ENCODE results near the gene PAPPA. TPM values are rescaled to one million over a fixed set of nuclear protein-coding genes. Genes with fewer than 3 reads are reported as not detected.

Gene PAPPA
- polyA plus RNA-seq, 1 of the 3 experiments (the other 2 are of a cell fraction) = 44.5 TPM

DNA sequence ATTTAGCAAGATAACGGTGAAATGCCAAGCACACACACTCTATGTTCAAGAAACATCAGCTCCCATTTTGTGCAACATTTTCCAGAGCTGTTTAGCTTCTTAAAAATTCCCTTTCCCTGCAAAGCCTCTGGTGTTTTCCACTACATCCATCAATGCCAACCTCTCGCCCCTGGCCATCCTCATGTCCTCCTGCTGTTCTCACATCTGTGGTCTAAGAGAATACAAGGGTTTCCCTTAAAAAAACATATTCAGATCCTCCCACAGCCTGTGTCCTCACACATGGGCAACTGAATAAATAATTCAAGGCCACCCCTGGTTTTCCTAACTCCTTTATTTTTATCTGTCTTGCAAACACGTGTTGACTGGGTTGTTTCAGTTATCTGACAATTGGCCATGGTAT lies 70.3 kb downstream of the PAPPA start:
- TF ChIP-seq MEF2A (IDR thresholded peaks at IDR 0.05; ENCODE audit: borderline replicate concordance, low read depth) (no peak), TAF1 (IDR thresholded peaks at IDR 0.05; ENCODE audit: borderline replicate concordance, low read depth, low read length) (no peak), EZH2phosphoT487 (IDR thresholded peaks at IDR 0.05; ENCODE audit: borderline replicate concordance, low read depth) (no peak), NFIC (IDR thresholded peaks at IDR 0.05; ENCODE audit: borderline replicate concordance) (no peak), SMC3 (IDR thresholded peaks at IDR 0.05; ENCODE audit: low read depth, low read length) (no peak), RXRA (IDR thresholded peaks at IDR 0.05; ENCODE audit: borderline replicate concordance, low read depth) (no peak), ELF1 (IDR thresholded peaks at IDR 0.05) (no peak)
- TF ChIP-seq, protein P1, sequence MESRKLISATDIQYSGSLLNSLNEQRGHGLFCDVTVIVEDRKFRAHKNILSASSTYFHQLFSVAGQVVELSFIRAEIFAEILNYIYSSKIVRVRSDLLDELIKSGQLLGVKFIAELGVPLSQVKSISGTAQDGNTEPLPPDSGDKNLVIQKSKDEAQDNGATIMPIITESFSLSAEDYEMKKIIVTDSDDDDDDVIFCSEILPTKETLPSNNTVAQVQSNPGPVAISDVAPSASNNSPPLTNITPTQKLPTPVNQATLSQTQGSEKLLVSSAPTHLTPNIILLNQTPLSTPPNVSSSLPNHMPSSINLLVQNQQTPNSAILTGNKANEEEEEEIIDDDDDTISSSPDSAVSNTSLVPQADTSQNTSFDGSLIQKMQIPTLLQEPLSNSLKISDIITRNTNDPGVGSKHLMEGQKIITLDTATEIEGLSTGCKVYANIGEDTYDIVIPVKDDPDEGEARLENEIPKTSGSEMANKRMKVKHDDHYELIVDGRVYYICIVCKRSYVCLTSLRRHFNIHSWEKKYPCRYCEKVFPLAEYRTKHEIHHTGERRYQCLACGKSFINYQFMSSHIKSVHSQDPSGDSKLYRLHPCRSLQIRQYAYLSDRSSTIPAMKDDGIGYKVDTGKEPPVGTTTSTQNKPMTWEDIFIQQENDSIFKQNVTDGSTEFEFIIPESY (IDR thresholded peaks at IDR 0.05; ENCODE audit: borderline replicate concordance, low read depth) = no peak
- DNase-seq = no peak
- no peak overlapping the region for H3K4me3 ChIP-seq (ENCODE audit: low read depth in 2 of 2, low read length in 1 of 2)
- peaks cover 0 to 8% of the 10 kb centered on the region in 2 experiments; a peak in 1 of 4 replicates for H3K4me1 ChIP-seq (ENCODE audit: control insufficient read depth in 1 of 2, insufficient read depth in 2 of 2, low read depth in 1 of 2, low read length in 1 of 2)
- H3K4me2 ChIP-seq = no peak overlapping the region
- peaks cover 68% of the 10 kb centered on the region for H3F3A ChIP-seq (replicated peaks; ENCODE audit: insufficient read depth)
- peaks cover 40 to 89% of the 10 kb centered on the region in 2 experiments for H3K36me3 ChIP-seq (replicated peaks in 1 of 2; ENCODE audit: control insufficient read depth in 1 of 2, insufficient read depth in 2 of 2, low read length in 1 of 2)
- peaks cover 35% of the 10 kb centered on the region for H3K79me2 ChIP-seq (ENCODE audit: insufficient read depth)
- peak overlapping the region in 1 of 2 experiments; percentile 25; a peak in 1 of 4 replicates for H3K27ac ChIP-seq (ENCODE audit: low read depth in 2 of 2, low read length in 1 of 2)
- no peak overlapping the region for H3K9ac ChIP-seq
- no peaks in the 10 kb centered on the region for H3K27me3 ChIP-seq (ENCODE audit: insufficient read depth)
- H3K9me3 ChIP-seq = no peaks in the 10 kb centered on the region
- 73% methylated on average over 3 of the region's 3 CpGs for WGBS (ENCODE audit: low lambda C conversion rate)
- H2AFZ ChIP-seq (ENCODE audit: low read depth) = no peak overlapping the region
- no peaks in the 10 kb centered on the region for H4K20me1 ChIP-seq (ENCODE audit: insufficient read depth)
- H3K9me2 ChIP-seq = no peaks in the 10 kb centered on the region
- POLR2A ChIA-PET = no interaction called here
- CTCF ChIA-PET = no interaction called here

- TF ChIP-seq RCOR1 (IDR thresholded peaks at IDR 0.05; ENCODE audit: low read length) (no peak), USF1 (IDR thresholded peaks at IDR 0.05; ENCODE audit: borderline replicate concordance, low read depth) (no peak), RXRA (IDR thresholded peaks at IDR 0.05; ENCODE audit: borderline replicate concordance, low read depth) (no peak), NFIC (IDR thresholded peaks at IDR 0.05; ENCODE audit: borderline replicate concordance) (no peak), POLR2AphosphoS5 (IDR thresholded peaks at IDR 0.05; ENCODE audit: low read depth, low read length) (no peak), NRF1 (IDR thresholded peaks at IDR 0.05; ENCODE audit: low read depth, low read length) (no peak), JUND (IDR thresholded peaks at IDR 0.05) (no peak), FOXM1 (IDR thresholded peaks at IDR 0.05; ENCODE audit: low read depth) (no peak), FOSL2 (IDR thresholded peaks at IDR 0.05; ENCODE audit: borderline replicate concordance, low read depth) (no peak), TEAD4 (IDR thresholded peaks at IDR 0.05; ENCODE audit: borderline replicate concordance, insufficient read depth) (no peak), FOXJ3 (CRISPR knock-in tag; IDR thresholded peaks at IDR 0.05) (no peak)
- TF ChIP-seq, protein P1 (IDR thresholded peaks at IDR 0.05; ENCODE audit: borderline replicate concordance, low read depth) = no peak
- no peak for DNase-seq
- ChIA-PET POLR2A (no interaction called here), CTCF (no interaction called here)
- Histone ChIP-seq H3K27me3 (ENCODE audit: insufficient read depth) (no peaks in the 10 kb centered on the region), H3K36me3 (replicated peaks in 1 of 2; ENCODE audit: control insufficient read depth in 1 of 2, insufficient read depth in 2 of 2, low read length in 1 of 2) (peaks cover 26 to 46% of the 10 kb centered on the region in 2 experiments), H3K79me2 (ENCODE audit: insufficient read depth) (peaks cover 23% of the 10 kb centered on the region), H3K4me3 (ENCODE audit: low read depth in 2 of 2, low read length in 1 of 2) (no peak overlapping the region), H2AFZ (ENCODE audit: low read depth) (no peak overlapping the region), H3K9me2 (no peaks in the 10 kb centered on the region), H3F3A (replicated peaks; ENCODE audit: insufficient read depth) (peaks cover 74% of the 10 kb centered on the region), H3K9ac (no peak overlapping the region), H4K20me1 (ENCODE audit: insufficient read depth) (no peaks in the 10 kb centered on the region), H3K9me3 (no peaks in the 10 kb centered on the region), H3K4me1 (ENCODE audit: control insufficient read depth in 1 of 2, insufficient read depth in 2 of 2, low read depth in 1 of 2, low read length in 1 of 2) (peaks cover 0 to 54% of the 10 kb centered on the region in 2 experiments; a peak in 3 of 4 replicates), H3K27ac (ENCODE audit: low read depth in 2 of 2, low read length in 1 of 2) (peak overlapping the region in 1 of 2 experiments; percentile 100; a peak in 2 of 4 replicates), H3K4me2 (0 out of 2 replicates have a peak overlapping the region, but pooled peaks have one; percentile 8)
- 36% methylated on average over 1 of the region's 1 CpG for WGBS (ENCODE audit: low lambda C conversion rate)
Measured at GRCh38 chr9:116230051-116230632, 76.6 kb downstream of the PAPPA start.
